ENCODE measurements around the gene CDC42SE2. TPM values are rescaled to one million over a fixed set of nuclear protein-coding genes. Genes with fewer than 3 reads are reported as not detected.

The CDC42SE2 gene, protein sequence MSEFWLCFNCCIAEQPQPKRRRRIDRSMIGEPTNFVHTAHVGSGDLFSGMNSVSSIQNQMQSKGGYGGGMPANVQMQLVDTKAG
- total RNA-seq (2014; rRNA removed; shearing (Covaris generic)) (34.7 and 54.2 TPM in 2 replicates), total RNA-seq (2022) (66.8 and 68.9 TPM in 2 replicates), Bru-seq, nascent RNA (percentile 92 among the genes with signal in this experiment), BruChase-seq, experiment 1, labeled RNA remaining after a 6-hour chase (percentile 85 among the genes with signal in this experiment), BruChase-seq, experiment 2, labeled RNA remaining after a 2-hour chase (percentile 88 among the genes with signal in this experiment)
- long read RNA-seq, full-length matches to known transcripts, result 22 of 130 reads
- long read RNA-seq, partial matches to known transcripts, result 4 of 130 reads
- long read RNA-seq, other reads (novel, unspliced or antisense), result 104 of 130 reads

DNA sequence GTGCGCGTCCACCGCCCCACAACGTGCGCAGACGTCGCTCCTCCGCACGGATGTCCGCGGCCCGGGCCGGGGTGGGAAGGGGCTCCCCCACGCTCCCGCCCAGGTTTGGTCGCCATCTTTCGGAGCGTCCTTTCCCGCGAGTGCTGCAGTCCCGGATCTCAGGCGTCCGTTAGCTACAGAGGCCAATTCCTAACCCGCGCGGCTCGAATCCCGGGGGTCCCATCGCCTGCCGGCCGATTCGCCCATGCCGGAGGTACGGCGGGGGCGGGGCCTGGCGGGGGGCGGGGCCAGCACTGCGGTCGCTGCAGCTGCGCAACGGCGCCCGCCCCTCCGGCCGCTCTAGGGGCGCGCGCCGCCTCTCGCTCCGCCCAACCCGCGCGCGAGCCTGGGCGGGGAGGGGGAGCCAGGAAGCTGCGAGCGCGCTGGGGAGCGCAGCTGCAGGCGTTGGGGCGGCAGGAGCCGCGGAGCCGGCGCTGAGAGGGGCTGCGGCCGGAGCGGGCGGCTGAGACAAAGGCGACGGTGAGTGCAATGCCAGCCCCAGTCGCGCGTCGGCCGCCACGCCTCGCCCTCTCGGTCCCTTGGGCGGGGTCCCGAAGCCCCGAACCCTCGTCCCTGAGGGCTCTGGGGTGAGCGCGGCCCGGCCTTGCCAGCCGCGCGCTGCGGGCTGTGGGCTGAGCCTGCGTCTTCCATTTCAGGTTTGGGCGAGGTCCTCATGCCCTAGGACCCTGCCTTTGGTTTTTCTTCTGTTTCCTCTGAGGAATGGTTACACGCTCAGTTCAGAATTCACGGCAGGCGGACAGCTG, at the start of gene CDC42SE2:
Gene CDC42SE2 (plus strand): TSS at position 406 of the 803 bp plus-strand sequence. CDS start 95,441 bp downstream, outside the sequence.
- H3K36me3 ChIP-seq (ENCODE audit: insufficient read depth, low read length), result peaks cover 12% of the 10 kb centered on the region
- H4K20me1 ChIP-seq (ENCODE audit: insufficient read depth, low read length), result no peaks in the 10 kb centered on the region
- BruUV-seq (replicated peaks), result no TSS peak
- peak within 1 kb of the TSS; percentile 94 for H3K4me2 ChIP-seq (ENCODE audit: low read length)
- H3K27ac ChIP-seq (ENCODE audit: low read depth, low read length, poor library complexity, severe bottlenecking), result peak within 1 kb of the TSS; percentile 85
- CTCF ChIA-PET (ENCODE audit: unreplicated experiment), result interaction anchor here (0.6 to 1.0 kb wide), 3 partner anchors 11 to 116 kb away, joined by 3 to 10 read pairs (median 5); no protein-coding TSS in a partner anchor
- peak within 1 kb of the TSS; percentile 83 for H3K4me3 ChIP-seq (ENCODE audit: low read depth, low read length, poor library complexity, severe bottlenecking)
- intact Hi-C loops (cut with micrococcal nuclease; ENCODE audit: unreplicated experiment), result loop anchor here (1.0 to 10.0 kb wide), 4 partner anchors 55 to 531 kb away; partner anchors contain the start of genes FNIP1 and HINT1
- H3K79me2 ChIP-seq (ENCODE audit: insufficient read depth, low read depth, low read length), result peaks cover 63% of the 10 kb centered on the region
- no peaks in the 10 kb centered on the region for H3K9me2 ChIP-seq (ENCODE audit: insufficient read depth, low read length)
- TF ChIP-seq EZH2phosphoT487 (IDR thresholded peaks at IDR 0.05; ENCODE audit: borderline replicate concordance, low read depth, low read length), result no peak
- TF ChIP-seq, protein P1, sequence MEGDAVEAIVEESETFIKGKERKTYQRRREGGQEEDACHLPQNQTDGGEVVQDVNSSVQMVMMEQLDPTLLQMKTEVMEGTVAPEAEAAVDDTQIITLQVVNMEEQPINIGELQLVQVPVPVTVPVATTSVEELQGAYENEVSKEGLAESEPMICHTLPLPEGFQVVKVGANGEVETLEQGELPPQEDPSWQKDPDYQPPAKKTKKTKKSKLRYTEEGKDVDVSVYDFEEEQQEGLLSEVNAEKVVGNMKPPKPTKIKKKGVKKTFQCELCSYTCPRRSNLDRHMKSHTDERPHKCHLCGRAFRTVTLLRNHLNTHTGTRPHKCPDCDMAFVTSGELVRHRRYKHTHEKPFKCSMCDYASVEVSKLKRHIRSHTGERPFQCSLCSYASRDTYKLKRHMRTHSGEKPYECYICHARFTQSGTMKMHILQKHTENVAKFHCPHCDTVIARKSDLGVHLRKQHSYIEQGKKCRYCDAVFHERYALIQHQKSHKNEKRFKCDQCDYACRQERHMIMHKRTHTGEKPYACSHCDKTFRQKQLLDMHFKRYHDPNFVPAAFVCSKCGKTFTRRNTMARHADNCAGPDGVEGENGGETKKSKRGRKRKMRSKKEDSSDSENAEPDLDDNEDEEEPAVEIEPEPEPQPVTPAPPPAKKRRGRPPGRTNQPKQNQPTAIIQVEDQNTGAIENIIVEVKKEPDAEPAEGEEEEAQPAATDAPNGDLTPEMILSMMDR (conservative IDR thresholded peaks at IDR 0.05; ENCODE audit: low read length), result no peak
- H2AFZ ChIP-seq (ENCODE audit: low read length), result peak within 1 kb of the TSS; percentile 56; the same call in 1 of the 2 replicates
- H3K4me1 ChIP-seq (ENCODE audit: insufficient read depth, low read length, poor library complexity, severe bottlenecking), result peaks cover 49% of the 10 kb centered on the region
- DNase-seq (ENCODE audit: low spot score), result peak; percentile 95
- no peaks in the 10 kb centered on the region; the same call in 1 of the 2 replicates for H3K9me3 ChIP-seq (ENCODE audit: low read length)
- POLR2A ChIA-PET, result interaction anchor here (0.6 to 6.7 kb wide), 22 partner anchors 9 to 866 kb away, joined by 3 to 91 read pairs (median 4); partner anchors contain the start of gene HINT1

DNA sequence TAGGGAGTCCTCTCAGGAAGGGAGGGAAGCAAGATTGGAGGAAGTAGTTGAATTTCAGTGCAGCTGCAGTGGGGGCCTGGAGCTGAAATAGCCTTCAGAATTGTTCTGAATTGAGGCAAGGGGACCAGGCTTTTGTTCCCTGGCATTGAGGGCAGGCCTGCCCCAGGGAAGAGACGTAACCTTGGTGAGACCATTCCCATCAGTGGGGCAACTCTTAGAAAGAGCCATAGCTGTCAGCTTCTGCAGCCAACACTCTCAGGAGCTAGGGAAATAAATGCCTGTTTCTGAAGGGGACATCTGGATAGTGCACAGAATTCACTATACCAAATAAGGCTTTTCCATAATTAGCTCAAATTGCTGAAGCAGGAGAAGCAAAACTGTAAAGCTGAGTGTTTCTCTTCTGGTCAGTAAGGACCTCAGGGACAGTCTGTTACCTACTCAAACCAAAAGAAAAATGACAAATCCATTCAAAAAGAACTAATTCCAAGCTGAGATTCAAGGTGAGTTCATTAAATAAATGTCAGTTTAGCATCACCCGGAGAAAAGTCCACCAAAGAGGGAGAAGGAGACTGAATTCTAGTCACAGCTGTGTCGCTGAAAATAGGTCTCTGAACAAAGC, 49.1 kb upstream of the CDC42SE2 start:
- Histone ChIP-seq H3K36me3 (ENCODE audit: insufficient read depth, low read length) (no peaks in the 10 kb centered on the region; the same call in 1 of the 2 replicates), H2AFZ (ENCODE audit: low read length) (no peak overlapping the region), H3K4me3 (ENCODE audit: low read depth, low read length, poor library complexity, severe bottlenecking) (no peak overlapping the region), H3K4me2 (ENCODE audit: low read length) (peak overlapping the region; percentile 20; the same call in 1 of the 2 replicates), H3K9me3 (ENCODE audit: low read length) (no peaks in the 10 kb centered on the region), H3K79me2 (ENCODE audit: insufficient read depth, low read depth, low read length) (peaks cover 50% of the 10 kb centered on the region), H3K27ac (ENCODE audit: low read depth, low read length, poor library complexity, severe bottlenecking) (no peak overlapping the region), H3K4me1 (ENCODE audit: insufficient read depth, low read length, poor library complexity, severe bottlenecking) (peaks cover 45% of the 10 kb centered on the region), H3K9me2 (ENCODE audit: insufficient read depth, low read length) (no peaks in the 10 kb centered on the region), H4K20me1 (ENCODE audit: insufficient read depth, low read length) (no peaks in the 10 kb centered on the region)
- BruUV-seq (replicated peaks), result no TSS peak
- intact Hi-C loops (cut with micrococcal nuclease; ENCODE audit: unreplicated experiment), result no loop called here
- ChIA-PET CTCF (ENCODE audit: unreplicated experiment) (no interaction called here), POLR2A (interaction anchor here (0.6 to 7.5 kb wide), 14 partner anchors 11 to 158 kb away, joined by 3 to 67 read pairs (median 4); partner anchors contain the start of genes CDC42SE2 and HINT1)
- TF ChIP-seq EZH2phosphoT487 (IDR thresholded peaks at IDR 0.05; ENCODE audit: borderline replicate concordance, low read depth, low read length), result no peak
- TF ChIP-seq, protein P1 (conservative IDR thresholded peaks at IDR 0.05; ENCODE audit: low read length), result no peak
- no peak for DNase-seq (ENCODE audit: low spot score)
